GM12801 (cell line): ENCODE measurements around the gene NAXD.

Experiments
- TF ChIP-seq, protein P1 (sequence below): IDR thresholded peaks from one replicate; pipeline ENCODE4 v1.5.1; 2011; ENCODE audit warnings: control low read depth; ENCODE audit not compliant: insufficient read length; ENCODE audit errors: extremely low read depth

Gene NAXD

DNA sequence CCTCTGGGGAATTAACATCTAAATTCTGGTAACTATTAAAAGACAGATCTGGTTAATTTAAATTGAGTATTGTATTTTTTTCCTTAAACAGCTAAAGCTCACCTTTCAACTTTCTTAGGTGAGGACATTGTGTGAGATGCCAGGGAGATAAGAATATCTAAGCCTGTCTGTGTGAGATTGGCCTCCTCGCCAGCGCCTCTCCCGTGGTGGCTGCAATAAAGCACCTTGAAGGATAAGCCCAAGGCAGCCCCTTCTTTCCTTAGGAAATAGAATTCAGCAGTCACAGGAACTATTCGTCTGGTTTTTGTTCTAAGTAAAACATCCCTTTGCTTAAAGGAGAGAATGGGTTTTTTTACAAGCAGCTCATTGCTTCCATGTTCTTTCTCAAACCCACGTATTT, 24.6 kb downstream of the NAXD start:
- TF ChIP-seq, protein P1, sequence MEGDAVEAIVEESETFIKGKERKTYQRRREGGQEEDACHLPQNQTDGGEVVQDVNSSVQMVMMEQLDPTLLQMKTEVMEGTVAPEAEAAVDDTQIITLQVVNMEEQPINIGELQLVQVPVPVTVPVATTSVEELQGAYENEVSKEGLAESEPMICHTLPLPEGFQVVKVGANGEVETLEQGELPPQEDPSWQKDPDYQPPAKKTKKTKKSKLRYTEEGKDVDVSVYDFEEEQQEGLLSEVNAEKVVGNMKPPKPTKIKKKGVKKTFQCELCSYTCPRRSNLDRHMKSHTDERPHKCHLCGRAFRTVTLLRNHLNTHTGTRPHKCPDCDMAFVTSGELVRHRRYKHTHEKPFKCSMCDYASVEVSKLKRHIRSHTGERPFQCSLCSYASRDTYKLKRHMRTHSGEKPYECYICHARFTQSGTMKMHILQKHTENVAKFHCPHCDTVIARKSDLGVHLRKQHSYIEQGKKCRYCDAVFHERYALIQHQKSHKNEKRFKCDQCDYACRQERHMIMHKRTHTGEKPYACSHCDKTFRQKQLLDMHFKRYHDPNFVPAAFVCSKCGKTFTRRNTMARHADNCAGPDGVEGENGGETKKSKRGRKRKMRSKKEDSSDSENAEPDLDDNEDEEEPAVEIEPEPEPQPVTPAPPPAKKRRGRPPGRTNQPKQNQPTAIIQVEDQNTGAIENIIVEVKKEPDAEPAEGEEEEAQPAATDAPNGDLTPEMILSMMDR, result no peak

DNA sequence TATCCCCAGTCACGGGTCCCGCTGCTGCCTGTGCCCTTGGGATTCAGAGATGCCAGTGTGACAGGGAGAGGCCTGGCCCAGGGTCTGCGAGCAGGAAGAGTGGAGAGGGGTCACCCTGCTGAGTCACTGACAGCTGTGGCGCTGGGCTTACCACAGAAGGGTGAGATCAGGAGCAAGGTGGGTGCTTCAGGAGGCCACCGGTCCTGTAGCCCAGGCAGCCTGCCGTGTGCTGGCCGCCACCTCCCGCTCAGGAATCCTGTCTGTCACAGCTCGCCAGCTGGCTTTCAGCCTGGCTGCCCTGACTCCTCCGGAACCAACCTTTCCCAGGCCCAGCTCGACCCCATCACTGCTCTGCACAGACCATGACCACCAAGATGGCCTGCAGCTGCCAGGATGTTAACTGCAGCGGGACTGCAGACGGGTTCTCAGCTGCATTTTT, 25.3 kb downstream of the NAXD start:
- TF ChIP-seq, protein P1, result no peak

DNA sequence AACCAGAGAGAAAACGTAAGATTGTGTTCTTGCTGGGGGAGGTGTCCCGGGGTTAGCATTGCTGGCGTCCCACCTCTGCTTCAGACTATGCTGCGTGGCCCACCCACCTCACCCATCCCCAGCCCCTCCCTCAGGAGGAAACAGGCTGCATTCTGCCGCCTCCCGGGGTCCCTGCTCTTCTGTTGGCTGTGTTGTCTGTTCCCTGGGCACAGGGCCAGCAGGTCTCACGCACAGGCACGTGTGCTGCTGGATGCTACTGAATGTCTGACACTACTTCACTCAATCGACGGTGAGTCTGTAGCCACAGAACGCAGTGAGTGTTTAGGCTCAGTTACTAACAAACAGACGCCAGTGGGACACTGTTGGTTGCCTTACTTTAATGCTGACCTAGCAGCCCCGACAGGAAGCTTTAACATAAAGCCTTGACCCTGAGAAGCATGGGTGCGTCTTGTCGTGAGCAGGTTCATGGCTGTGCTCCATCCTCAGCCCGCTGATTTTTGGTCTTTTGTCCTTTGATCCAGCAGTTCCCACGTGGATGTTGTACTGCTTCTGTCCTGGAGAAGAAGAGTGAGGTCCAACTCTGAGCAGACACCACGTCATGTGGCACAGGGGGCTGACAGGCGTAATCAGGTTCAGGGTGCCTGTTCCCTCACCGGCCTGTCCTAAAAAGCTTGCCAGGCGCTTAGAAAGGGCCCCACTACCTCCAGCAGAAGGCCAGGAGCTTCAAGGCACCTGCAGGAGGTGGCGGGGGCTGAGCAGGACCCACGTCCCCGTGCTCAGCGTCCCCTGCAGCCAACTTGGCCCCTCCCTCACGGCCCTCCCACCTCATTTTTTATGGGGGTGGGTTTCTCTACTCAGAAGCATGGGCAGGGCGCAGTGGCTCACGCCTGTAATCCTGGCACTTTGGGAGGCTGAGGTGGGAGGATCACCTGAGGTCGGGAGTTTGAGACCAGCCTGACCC, 26.0 kb downstream of the NAXD start:
- TF ChIP-seq, protein P1, result no peak

DNA sequence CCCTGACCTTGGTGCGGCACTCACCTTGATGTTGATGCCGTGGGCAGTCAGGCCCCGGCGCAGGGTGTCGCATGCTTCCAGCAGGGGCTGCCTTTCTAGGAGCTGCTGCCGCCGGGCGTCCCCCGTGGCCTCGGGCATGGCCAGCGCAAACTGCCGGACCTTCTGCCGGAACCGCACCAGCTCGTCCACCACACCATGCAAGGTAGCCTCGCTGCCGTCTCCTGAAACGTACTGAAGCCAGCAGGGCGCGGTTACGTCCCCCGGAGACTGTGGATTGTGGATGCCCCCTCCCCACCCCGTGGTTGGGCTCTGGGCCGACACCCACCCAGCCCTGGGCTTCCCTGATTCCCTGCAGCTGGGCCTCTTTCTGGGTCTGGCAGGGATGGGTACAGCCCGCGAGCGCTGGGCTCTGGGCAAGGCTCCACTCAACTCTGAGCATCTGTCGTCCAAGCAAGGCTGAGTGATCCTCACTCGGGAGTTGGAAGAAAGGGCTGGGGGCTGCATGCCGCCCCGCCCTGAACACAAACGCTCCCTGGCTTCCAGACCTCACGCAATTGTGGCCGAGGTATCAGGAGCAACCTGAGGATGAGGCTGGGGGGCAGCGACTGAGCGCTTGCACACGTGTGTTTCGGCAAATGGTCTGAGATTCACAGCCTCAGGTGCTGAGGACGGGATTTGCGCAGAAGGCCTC, 27.1 kb downstream of the NAXD start:
- TF ChIP-seq, protein P1, result no peak

DNA sequence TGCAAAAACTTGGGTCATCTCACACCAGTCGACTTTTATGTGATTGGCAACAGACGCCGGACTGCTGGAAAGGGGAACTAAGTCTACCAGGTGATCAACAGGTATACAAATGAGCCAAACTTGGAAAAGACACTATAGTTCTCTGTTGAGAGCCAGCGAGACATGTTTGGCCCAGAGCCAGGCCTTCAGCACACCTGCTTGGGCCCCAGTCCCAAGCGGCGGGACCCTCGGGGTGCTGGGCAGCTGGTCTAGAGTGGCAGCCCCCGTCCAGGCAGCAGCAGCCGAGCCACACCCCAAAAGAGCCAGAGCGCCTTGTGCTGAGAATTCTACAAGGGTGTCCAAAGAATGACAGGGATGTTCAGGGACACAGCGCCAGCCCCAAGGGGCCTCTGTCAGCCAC, 28.0 kb downstream of the NAXD start:
- TF ChIP-seq, protein P1, result no peak

DNA sequence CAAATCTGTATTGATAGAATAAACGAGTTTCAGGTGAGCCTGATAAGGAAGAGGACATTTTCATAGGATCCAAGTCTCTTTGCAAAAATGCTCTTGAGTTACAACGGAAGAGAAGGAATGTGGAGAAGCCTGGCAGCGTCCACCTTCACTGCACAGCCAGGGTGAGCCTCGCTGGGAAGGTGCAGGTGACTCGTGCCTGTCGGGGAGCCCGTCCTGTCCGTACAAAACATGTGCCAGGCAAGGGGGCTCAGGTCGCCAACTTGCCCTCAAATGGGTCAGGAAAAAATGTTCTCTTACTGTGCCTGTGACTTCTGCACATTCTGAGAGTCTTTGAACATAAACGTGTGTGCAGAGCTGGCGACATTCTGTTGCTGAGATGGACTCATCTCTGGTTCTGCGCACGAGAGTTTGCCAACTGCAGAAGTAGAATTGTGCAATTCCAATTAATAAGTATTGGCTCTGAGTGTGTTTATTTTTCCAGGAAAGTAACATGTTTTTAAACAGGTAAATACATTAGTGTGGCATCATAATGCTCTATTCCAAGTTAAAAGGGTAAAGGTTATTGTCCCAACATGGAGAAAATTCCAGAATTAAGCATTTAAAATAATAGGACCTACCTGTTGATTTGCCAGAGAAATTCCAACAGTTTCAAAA, 28.6 kb downstream of the NAXD start:
- TF ChIP-seq, protein P1, result no peak
